GM18909 (cell line): Measurements from ENCODE around the gene GNAS-AS1.
"Not testable (repeated sequence)": the region's sequence is repeated elsewhere in the genome, so short reads cannot be mapped to it uniquely, and the experiment has no call there.

Source experiments
- ATAC-seq: cut with Tn5 transposase; IDR thresholded peaks from one replicate; pipeline ENCODE4 v1.9.1; 2021; ENCODE audit warnings: mild to moderate bottlenecking; ENCODE audit not compliant: unreplicated experiment, poor library complexity

The GNAS-AS1 gene

GRCh38 chr20:58839474-58839874 lies 11.2 kb downstream of the GNAS-AS1 start:
- ATAC-seq = no peak

- ATAC-seq = no peak
These were observed 12.5 kb downstream of the GNAS-AS1 start for GRCh38 chr20:58838174-58838573.

- ATAC-seq = no peak
These were observed 13.0 kb downstream of the GNAS-AS1 start for GRCh38 chr20:58837717-58838116.

GRCh38 chr20:58836616-58837204 lies 14.0 kb downstream of the GNAS-AS1 start:
- ATAC-seq = no peak

GRCh38 chr20:58835231-58835630 lies 15.5 kb downstream of the GNAS-AS1 start:
- ATAC-seq = no peak

- no peak for ATAC-seq
These were observed 16.8 kb downstream of the GNAS-AS1 start for GRCh38 chr20:58833921-58834320.

- ATAC-seq = no peak
These were observed 18.2 kb downstream of the GNAS-AS1 start for GRCh38 chr20:58832457-58832856.

GRCh38 chr20:58829531-58829941 lies 21.2 kb downstream of the GNAS-AS1 start:
- ATAC-seq = no peak

GRCh38 chr20:58828804-58829203 lies 21.9 kb downstream of the GNAS-AS1 start:
- ATAC-seq = not testable (repeated sequence)

- ATAC-seq = no peak
These were observed 22.6 kb downstream of the GNAS-AS1 start for GRCh38 chr20:58828136-58828535.

- ATAC-seq = no peak
These were observed 24.4 kb downstream of the GNAS-AS1 start for GRCh38 chr20:58826271-58826670.

GRCh38 chr20:58825450-58825849 lies 25.3 kb downstream of the GNAS-AS1 start:
- no peak for ATAC-seq

GRCh38 chr20:58824843-58825242 lies 25.9 kb downstream of the GNAS-AS1 start:
- ATAC-seq = no peak

- ATAC-seq = no peak
These were observed 27.7 kb downstream of the GNAS-AS1 start for GRCh38 chr20:58822748-58823730.

GRCh38 chr20:58822149-58822548 lies 28.6 kb downstream of the GNAS-AS1 start:
- ATAC-seq = no peak

GRCh38 chr20:58820515-58820914 lies 30.2 kb downstream of the GNAS-AS1 start:
- not testable (repeated sequence) for ATAC-seq

- ATAC-seq = no peak
These were observed 30.8 kb downstream of the GNAS-AS1 start for GRCh38 chr20:58819921-58820320.

GRCh38 chr20:58818586-58819285 lies 32.0 kb downstream of the GNAS-AS1 start:
- no peak for ATAC-seq

- ATAC-seq = no peak
These were observed 33.0 kb downstream of the GNAS-AS1 start for GRCh38 chr20:58817748-58818147.

GRCh38 chr20:58816957-58817651 lies 33.6 kb downstream of the GNAS-AS1 start:
- no peak for ATAC-seq
